Stimulated activated CD8-positive, alpha-beta memory T cell treated with anti-CD3 and anti-CD28 coated beads, Interleukin-12 subunit alpha, Interleukin-12 subunit beta, amount 100 ng/mL, for 4 hours (primary cell): Measurements from ENCODE around the gene PPP6R2.

Experiments
- DNase-seq: peaks from one replicate; pipeline ENCODE4 v3.0.0-alpha.2; 2020; ENCODE audit warnings: low read depth

PPP6R2 gene, protein sequence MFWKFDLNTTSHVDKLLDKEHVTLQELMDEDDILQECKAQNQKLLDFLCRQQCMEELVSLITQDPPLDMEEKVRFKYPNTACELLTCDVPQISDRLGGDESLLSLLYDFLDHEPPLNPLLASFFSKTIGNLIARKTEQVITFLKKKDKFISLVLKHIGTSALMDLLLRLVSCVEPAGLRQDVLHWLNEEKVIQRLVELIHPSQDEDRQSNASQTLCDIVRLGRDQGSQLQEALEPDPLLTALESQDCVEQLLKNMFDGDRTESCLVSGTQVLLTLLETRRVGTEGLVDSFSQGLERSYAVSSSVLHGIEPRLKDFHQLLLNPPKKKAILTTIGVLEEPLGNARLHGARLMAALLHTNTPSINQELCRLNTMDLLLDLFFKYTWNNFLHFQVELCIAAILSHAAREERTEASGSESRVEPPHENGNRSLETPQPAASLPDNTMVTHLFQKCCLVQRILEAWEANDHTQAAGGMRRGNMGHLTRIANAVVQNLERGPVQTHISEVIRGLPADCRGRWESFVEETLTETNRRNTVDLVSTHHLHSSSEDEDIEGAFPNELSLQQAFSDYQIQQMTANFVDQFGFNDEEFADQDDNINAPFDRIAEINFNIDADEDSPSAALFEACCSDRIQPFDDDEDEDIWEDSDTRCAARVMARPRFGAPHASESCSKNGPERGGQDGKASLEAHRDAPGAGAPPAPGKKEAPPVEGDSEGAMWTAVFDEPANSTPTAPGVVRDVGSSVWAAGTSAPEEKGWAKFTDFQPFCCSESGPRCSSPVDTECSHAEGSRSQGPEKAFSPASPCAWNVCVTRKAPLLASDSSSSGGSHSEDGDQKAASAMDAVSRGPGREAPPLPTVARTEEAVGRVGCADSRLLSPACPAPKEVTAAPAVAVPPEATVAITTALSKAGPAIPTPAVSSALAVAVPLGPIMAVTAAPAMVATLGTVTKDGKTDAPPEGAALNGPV

DNA sequence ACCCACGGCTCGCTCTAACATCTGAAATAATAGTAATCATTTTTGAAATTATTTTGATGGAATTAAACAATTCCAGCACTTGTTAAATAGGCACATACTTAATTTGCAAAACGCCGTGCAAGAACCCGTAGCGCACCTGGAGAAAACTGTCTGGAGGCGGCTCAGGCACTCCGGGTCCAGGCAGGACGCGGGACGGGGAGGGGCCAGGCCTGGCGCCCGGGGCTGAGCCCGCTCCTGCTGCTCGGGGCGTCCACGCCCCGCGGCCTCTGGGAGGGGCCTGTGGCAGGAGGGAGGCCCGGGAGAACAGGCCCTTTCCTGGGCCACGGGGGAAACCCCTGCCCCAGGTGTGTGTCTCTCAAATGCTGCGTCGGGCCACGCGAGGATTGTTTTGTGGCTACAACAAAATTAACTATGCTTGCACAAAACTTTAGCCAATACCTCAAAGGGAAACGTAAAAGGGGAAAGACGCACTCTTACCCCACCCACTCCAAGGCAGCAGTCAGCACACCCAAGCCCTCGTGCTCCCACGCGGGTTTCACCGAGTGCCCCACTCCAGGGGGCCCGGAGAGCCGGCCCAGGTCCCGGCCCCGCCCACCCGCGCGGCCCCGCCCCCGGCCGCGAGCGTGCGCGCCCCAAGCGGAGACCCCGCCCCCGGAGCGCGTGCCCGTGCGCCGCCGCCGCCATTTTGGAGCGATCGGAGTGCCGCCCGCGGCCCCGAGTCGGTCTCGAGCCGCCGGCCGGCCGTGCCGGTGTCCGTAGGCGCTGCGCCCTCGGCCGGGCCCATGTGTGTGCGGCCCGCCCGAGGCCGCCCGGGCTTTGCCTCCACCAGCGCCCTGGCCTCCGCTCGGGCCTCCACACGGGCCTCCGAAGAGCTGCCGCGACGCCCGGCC, at the start of gene PPP6R2:
TSS of gene PPP6R2 (plus strand) at position 677 of the 890 bp plus-strand sequence. CDS start 50,582 bp downstream, outside the sequence.
- DNase-seq = peak; percentile 88

DNA sequence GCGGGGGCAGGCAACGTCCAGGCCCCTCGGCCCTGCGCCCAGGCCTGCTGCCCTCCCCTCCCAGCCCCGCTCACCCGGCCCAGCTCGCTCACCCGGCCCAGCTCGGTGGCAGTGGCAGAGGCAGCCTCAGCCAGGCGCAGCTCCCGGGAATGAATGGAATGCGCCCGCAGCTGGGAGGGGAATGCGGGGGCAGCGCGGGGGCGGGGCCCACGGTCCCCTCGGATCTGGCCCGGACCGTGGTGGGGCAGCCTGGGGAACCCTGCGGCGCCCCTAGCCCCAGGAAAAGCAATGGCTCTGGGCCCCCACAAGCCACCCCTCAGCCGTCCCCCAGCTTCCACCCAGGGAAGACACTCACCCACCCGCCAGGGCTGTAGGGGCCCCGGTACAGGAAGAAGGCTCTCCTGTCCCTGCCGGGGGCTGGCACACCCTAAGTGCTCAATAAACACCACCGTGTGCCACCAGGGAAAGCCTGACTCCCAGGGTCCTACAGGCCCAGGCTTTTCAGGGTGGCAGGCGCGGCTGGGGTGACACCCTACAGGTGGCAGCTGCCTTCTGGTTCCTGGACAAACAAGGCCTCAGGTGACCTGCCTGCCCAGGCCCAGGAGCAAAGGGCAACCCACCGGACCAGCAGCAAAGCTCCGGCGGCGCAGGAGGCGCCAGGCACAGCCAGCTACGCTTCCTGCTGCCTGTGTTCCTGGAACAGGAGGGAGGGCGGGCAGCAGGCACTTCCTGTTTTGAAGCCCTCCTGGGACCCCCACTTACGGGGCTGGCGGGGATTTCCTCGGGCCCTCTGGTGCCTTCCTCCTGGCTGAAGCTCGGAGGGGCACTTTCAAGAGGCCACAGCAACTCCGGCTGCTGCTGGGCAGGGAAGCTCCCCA, 49.4 kb upstream of the PPP6R2 start:
- DNase-seq = no peak

DNA sequence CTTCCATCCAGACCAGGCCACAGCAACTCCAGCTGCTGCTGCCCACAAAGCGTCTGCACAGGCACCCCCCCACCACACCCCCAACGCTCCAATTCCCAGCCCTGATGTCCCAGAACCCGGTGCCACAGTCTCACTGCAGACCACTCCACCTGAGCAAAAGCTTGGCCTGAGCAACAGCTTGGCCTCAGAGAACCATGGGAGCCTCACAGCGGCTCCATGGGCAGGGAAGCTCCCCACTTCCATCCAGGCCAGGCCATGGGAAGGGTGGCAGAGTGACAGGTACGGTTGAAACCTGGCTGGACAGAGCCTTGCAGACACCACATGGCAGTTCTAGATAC, 48.8 kb upstream of the PPP6R2 start:
- no peak for DNase-seq

DNA sequence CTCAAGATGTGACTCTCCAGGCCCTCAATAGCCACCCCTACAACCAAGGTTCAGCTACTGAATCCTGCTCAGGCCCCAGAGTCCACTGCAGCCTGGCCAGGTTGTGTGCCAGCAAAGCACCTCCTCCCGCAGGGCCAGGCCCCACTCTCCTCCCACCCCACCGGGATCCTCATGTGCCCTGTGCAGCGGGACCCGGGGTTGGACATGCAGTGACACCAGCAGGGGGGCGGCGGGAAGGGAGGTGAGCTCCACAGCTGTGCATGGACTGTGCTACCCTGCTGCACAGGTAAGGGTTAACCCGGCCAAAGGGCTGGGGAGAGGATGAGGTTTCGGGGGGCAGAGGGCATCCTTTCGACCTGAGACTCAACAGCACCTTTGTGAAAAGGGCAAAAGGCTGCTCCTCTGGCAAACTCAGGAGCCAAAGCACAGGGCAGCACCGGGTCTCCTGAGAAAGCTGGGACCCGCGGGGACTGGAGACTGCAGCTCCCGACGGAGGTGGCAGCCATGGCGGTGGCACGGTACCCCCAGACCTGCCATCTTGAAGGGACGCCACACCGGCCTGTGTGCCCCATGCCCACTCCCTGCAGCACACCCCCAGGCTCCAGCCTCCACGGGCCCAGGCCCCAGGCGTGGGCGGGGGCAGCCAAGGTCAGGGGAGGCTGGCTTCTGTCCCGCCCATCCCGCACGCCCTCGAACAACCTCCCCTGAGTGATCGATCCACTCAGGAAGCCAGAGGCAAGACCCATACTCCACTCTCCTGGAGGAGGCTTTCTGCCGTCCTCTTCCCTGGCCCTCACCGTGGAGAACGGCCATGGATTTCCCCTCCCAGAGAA, 46.3 kb upstream of the PPP6R2 start:
- no peak for DNase-seq

DNA sequence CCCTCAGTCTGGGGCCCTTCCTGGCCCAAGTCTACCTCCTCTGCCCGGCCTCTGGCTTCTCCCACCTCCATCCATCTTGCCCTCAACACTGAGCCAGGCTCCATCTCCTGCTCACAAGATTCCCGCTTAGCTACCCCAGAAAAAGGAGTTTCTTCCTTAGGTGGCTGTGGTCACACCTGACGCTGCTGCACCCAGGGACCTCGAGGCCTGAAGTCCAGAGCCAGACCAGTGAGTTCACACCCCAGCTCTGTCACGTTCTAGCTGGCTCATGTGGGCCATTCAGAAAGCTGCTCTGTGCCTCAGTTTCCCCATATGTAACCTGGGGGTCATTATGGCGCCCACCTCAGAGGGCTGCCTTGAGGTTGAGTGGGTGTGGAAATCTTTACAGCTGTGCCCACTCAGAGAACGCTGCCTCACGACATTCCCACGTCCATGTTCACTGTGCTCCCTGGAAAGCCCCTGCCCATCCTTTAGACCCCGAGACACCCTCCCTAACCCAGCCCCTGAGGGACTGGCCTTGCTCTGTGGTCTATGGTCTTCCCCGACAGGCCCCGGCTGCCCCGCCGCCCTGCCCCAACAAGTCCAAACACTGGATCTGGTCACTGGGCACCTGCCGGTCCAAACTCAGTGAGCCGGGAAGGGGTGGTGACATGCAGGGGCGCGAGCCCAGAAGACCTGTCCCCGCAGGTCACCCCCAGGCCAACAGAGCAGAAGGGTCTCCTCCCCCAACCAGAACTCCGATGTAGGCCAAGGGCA, 45.4 kb upstream of the PPP6R2 start:
- DNase-seq = no peak

DNA sequence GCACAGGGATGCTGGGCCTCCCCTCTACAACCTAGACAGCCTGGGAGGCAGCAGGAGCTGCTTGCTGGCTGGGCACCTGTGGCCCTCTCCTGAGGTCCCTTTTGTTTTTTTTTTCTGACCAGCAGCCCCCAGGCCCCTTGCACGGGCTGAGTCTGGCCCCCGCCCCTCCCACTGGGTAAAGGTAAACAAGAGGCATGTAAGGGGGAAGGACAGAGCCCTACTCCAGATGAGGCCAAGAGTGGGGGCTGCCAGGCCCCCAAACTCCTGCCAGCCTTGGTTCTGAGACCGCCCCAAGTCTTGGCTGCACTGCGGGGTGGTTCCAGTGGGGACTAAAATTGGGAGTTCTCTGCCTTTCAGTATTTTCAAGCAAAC, 44.9 kb upstream of the PPP6R2 start:
- no peak for DNase-seq

DNA sequence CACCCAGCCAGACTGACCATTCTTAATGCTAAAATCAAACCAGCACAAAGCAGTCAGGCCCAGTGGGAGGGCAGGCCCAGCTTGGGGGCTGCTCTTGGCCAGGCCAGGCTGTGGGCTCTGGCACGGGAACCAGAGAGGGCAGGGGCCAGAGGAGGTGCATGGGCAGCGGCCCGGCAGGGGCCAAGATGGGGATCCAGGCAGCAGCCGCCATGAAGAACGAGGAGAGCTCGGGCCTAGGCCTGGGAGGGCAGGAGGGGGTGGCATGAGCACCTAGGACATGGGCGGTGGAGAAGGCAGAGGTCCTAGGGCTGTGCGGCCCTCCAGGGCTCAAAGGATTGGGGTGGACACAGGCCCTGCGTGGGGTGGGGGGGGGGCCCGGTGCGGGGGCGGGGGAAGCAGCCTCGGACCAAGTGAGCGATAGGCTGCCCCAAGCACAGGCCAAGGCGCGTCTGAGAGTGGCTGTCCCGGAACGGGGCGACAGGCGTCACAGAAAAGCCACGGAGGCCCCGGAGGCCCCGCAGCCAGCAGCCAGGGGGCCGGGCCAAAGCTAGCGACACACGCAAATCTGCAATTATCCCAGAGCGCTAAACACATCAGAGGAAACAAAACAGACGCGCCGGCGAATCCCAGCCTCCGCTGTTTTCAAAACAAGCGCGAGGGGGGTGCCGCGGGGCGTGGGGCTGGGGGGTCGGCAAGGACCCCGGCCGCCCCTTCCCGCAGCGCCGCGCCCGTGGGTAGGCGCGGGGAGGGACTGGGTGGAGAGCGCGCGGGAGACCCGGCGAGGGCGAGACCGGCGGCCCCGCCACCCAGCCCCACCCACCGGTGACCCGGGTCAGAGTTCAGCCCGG, 44.0 kb upstream of the PPP6R2 start:
- DNase-seq = no peak

DNA sequence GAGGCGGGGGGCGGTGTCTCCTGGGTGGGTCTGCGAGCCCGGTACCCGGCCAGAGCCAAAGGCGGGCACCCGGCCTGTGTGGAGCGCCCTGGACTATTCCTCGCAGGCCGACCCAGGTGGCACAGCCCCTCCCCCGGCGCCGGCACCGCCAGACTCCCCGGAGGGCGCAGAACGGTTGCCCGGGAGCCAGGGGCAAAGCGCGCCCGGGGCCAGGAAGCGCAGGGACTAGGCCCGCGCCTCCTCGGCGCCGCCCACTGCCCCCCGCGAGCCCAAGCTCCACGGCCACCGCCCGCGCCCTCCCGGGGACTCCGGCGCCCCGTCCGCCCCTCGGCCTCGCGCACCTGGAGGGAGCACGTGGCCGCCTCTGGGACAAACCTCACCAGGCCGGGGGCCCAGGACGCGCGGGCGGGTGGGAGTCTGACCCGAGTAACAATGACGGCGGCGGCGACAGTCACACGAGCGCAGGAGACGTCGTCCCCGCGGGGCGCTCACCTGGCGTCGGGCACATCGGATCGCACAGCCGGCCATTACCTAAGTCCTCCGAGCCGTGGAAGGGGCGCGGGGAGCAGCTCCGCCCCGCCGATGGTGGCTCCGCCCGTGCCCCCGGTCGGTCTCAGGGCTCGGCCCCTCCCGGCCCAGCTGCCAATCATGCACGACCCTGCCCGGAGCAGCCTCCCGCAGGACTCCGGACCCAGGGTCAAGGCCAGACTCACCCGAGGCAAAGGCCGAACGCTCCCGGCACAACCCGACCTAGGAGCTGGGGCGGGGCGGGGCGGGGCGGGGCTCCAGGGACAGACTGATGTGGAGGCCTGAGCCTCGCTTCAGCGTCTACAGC, 43.1 kb upstream of the PPP6R2 start:
- DNase-seq = no peak

DNA sequence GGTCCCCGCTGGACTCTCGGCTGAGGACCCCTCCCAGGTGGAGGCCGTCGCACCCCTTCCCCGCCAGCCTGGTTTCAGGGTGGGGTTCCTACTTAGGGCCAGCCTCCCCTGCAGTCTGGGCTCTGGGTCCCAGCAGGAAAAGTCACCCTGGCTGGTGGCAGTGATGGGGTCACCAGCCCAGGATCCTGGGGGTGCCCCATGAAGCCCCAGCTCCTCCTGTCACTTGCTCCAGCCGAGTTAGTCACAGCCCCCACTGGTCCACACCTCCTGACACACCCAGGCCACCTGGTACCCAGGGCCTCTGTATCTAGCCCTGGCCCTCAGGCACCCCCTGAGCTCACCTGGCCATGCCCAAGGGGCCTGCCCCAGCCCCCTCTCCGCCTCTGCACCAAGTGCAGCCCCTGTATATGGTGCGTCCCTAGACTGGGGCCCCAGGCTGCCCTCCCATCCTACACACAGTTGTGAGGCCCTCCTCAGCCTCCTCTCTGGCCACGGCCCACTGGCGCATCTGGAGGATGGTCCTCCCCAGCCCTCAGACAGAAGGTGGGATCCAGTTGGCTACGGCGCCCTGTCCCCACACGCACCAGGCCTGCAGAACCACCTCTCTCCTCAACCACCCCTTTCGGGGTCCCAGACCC, 42.4 kb upstream of the PPP6R2 start:
- DNase-seq = no peak

DNA sequence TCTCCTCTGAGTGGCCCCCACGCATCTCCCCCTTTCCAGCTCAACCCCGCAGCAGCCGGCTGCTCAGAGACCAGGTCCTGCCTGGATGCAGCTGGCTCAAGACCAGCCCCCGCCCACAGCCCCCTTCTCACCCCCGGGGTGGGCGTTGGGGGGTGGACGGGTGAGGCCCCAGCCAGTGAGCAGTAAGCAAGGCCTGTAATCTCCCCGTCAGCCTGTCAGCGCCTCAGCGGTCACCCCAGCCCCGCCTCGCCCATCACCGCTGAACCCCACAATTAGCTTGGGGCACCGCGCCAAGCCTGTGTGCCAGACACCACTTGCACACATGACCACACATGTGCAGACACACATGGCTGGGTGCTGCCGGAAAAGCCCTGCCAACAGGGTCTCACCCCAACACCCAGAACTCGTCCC, 41.5 kb upstream of the PPP6R2 start:
- DNase-seq = no peak

DNA sequence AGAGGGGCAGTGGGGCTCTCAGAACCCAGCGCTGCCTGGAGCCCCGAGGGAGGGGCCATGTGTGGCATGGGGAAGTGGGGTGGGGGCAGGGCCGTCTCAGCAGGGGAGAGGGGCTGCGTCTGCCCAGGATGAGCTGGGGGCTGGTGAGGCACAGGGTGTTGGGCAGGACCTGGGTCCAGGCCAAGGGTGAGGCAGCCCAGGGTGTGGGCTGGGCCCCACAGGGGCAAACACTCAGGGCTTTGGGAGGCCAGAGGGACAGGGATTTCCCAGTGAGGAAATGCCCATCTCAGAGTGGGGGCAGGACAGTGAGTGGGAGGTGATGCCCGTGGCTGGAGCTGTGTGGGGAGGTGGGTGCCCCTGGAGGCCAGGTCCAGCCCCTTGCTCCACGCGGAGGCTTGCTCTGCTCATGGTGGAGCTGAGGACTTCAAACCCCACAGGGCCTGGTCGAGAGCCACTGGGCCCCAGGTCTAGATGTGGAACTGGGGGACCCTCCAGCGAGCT, 41.0 kb upstream of the PPP6R2 start:
- DNase-seq = no peak

DNA sequence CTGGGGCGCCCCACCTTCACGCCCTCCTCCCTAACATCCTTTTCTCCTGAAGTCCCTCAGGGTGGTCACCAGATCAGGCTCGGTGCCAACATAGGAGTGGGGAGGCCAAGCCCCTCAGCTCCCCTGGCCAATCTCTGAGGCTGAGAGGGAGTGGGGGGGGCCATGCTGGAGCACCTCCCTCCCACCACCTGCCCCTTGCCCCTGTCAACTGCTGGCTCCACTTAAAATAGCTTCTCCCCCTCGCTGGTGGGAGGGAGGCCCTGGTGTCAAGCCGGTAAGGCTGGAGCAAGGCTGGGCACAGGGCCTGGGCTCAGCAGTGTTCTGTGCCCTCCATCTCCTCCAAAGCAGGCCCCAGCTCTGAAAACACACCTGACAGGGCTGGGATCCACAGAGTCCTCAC, 40.6 kb upstream of the PPP6R2 start:
- no peak for DNase-seq

DNA sequence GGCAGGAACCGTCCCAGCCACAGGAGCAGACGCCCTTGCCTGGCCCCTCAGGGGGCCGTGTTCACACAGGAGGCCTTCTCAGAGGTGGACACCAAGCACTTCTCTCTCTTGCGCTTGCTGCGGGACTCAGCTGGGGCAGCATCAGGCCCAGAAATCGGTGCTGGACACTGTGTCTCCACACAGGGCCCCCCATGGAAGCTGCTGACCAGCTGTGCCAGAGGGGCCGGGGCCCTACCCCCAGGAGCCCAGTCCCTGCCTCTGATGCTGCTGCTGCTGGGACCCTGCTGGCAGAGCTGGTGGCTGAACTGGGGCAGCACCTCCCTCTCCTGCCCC, 39.6 kb upstream of the PPP6R2 start:
- DNase-seq = no peak

DNA sequence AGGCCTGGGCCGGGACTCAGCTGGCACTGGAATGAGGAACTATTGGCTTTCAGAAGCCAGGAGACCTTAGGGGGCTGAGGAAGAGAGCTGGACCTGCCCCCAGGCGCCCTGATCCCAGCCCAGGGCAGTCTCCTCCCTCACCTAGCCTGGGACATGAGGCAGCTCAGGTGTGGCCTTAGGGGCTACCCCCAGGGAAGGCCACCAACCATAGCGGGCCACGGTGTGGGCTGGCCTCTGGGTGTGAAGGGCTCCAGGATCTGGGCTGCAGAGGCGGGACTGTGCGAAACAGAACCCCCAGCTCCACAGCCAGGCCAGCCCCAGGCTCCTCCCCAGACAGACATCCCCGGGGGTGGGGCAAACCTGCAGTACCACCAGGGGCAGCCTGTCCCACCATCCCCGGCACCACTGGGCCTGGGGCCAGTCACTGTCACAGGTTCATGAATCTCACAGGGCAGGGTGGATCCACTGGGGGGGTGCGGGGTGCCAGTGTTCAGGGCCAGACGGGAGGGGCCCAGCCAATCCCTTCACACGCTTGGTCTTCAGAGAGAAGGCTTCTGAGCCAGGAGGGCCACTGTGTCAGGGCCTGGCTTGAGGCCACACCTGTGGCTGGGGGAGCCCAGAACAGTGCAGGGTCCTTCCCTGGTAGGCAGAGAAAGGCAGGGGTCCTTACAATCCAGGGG, 39.1 kb upstream of the PPP6R2 start:
- no peak for DNase-seq

DNA sequence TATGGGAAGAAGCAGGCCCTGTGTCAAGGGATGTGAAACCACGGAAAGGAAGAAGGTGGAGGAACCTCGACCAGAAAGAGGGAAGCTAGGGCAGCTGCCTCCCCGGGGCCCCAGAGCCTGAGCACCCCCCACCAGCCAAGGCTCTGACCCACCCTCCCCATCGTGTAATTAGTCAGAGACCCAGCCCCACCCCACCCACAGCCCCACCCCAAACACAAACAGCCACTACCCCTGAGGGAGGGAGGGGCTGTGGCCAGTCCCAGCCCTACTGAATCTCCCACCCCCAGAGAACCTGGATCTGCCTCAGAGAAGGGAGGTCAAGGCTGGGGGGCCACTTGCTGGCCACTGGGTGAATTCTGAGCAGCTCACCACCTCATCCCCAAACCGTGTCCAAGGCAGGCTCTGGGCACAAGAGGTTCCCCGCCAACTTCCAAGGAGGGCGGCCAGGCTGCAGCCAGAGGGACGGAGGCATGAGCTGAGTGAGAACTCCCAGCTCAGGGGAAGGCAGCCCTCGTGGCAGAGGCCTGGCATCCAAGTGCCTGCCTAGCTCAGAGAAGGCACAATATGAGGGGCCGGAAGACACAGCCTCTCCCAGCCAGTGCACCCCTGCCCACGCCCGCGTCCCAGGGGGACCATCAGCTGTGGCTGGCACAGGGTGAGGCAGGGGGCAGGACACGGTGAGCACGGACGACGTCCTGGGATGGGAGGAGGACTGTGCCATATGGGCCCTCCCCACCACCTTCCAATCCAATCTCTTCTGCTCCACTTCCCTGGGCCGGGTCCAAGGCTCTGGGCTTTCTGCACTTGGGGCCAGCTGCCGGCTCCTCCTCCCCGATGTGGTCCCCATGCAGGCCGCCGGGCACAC, 38.4 kb upstream of the PPP6R2 start:
- DNase-seq = no peak
